SJSA1 (cell line): ENCODE measurements around the gene KIF26B. TPM values are rescaled to one million over a fixed set of nuclear protein-coding genes. Genes with fewer than 3 reads are reported as not detected.
A peak's percentile ranks its signal among the peaks of the same experiment; 100 is the strongest.

Source experiments
- DNase-seq, 2 experiments: peaks; one replicate each; pipeline ENCODE4 v3.0.0-alpha.2; 2015 to 2020; ENCODE audit warnings: low spot score in 2 of 2, low read depth in 1 of 2
- H3K27ac ChIP-seq: fragments of 250-450 bp; sonication (Bioruptor Pico); 2 replicates; pipeline ENCODE4 v1.5.1; 2020; ENCODE audit warnings: mild to moderate bottlenecking, moderate library complexity
- H3K27me3 ChIP-seq: fragments of 250-450 bp; sonication (Bioruptor Pico); replicated peaks from 2 replicates; pipeline ENCODE4 v1.5.1; 2020; ENCODE audit warnings: mild to moderate bottlenecking, moderate library complexity
- H3K36me3 ChIP-seq: fragments of 250-450 bp; sonication (Bioruptor Pico); 2 replicates; pipeline ENCODE4 v1.5.1; 2020; ENCODE audit warnings: mild to moderate bottlenecking
- H3K4me1 ChIP-seq: fragments of 250-450 bp; sonication (Bioruptor Pico); replicated peaks from 2 replicates; pipeline ENCODE4 v1.6.1; 2021; ENCODE audit warnings: mild to moderate bottlenecking
- H3K4me3 ChIP-seq: fragments of 250-450 bp; sonication (Bioruptor Pico); 2 replicates; pipeline ENCODE4 v1.5.1; 2020; ENCODE audit warnings: mild to moderate bottlenecking
- H3K9me3 ChIP-seq: fragments of 250-450 bp; sonication (Bioruptor Pico); replicated peaks from 2 replicates; pipeline ENCODE4 v1.5.1; 2020; ENCODE audit warnings: mild to moderate bottlenecking
- total RNA-seq: library from RNA; depleted of rRNA; stranded (reverse); fragments of >200 nt; shearing (Covaris generic); gene quantifications from 2 replicates; pipeline ENCODE4 v1.2.3, GENCODE V29; 2014

Gene KIF26B
- total RNA-seq, 1 experiment from 2014 or later, result 5.9 TPM

- Histone ChIP-seq H3K9me3 (0 out of 2 replicates have a peak, but pooled peaks cover 3% of the 10 kb centered on the region), H3K36me3 (no peaks in the 10 kb centered on the region), H3K27ac (no peak overlapping the region), H3K27me3 (no peaks in the 10 kb centered on the region), H3K4me3 (no peak overlapping the region), H3K4me1 (peaks cover 29% of the 10 kb centered on the region)
- no peak for DNase-seq
These were observed 105.5 kb downstream of the KIF26B start for GRCh38 chr1:245260110-245260882.

DNA sequence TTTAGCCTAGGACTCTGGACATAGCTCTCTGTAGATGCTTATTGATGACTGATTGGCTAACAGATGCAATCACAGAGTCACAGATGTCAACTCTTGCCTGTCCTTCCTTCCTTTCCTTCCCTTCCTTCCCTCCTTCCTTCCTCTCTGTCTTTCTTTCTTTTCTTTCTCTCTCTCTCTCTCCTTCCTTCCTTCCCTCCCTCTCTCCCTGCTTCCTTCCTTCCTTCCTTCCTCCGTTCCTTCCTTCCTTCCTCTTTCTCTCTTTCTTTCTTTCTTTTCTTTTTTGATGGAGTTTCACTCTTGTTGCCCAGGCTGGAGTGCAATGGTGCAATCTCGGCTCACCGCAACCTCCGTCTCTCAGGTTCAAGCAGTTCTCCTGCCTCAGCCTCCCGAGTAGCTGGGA, 106.1 kb downstream of the KIF26B start:
- no peaks in the 10 kb centered on the region for H3K36me3 ChIP-seq
- H3K27ac ChIP-seq, result no peak overlapping the region
- 0 out of 2 replicates have a peak, but pooled peaks cover 2% of the 10 kb centered on the region for H3K9me3 ChIP-seq
- H3K4me3 ChIP-seq, result no peak overlapping the region
- no peaks in the 10 kb centered on the region for H3K27me3 ChIP-seq
- peaks cover 29% of the 10 kb centered on the region for H3K4me1 ChIP-seq
- DNase-seq, result no peak

DNA sequence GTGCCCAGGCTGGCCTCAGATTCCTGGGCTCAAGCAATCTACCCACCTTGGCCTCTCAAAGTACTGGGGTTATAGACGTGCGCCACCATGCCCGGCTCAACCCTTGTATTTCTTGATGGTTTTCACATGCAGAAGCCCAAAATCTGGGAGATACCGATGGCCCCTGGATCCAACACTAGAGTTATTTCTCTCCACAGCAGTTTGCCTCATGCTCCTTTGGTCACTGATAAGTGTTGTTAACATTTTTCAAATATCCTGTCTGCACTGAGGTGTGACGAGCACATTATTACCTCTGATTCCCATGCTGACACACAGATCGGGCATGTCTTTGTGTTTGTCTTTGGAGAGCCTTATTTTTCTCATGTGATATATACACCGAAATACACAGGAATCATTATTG, 107.0 kb downstream of the KIF26B start:
- peaks cover 29% of the 10 kb centered on the region for H3K4me1 ChIP-seq
- no peak overlapping the region for H3K4me3 ChIP-seq
- no peaks in the 10 kb centered on the region for H3K9me3 ChIP-seq
- H3K27ac ChIP-seq, result peak overlapping the region; percentile 38; the same call in 1 of the 2 replicates
- no peak for DNase-seq
- H3K36me3 ChIP-seq, result no peaks in the 10 kb centered on the region
- no peaks in the 10 kb centered on the region for H3K27me3 ChIP-seq

- peaks cover 33% of the 10 kb centered on the region for H3K4me1 ChIP-seq
- DNase-seq, result no peak
- H3K9me3 ChIP-seq, result no peaks in the 10 kb centered on the region
- no peaks in the 10 kb centered on the region for H3K27me3 ChIP-seq
- peak overlapping the region; percentile 25; the same call in 1 of the 2 replicates for H3K27ac ChIP-seq
- no peak overlapping the region for H3K4me3 ChIP-seq
- no peaks in the 10 kb centered on the region for H3K36me3 ChIP-seq
These were observed 108.8 kb downstream of the KIF26B start for GRCh38 chr1:245263529-245264095.

GRCh38 chr1:245264226-245264625, 109.4 kb downstream of the KIF26B start:
- Histone ChIP-seq H3K27ac (peak overlapping the region; percentile 25; the same call in 1 of the 2 replicates), H3K27me3 (no peaks in the 10 kb centered on the region), H3K9me3 (no peaks in the 10 kb centered on the region), H3K4me1 (peaks cover 33% of the 10 kb centered on the region), H3K4me3 (no peak overlapping the region), H3K36me3 (no peaks in the 10 kb centered on the region)
- no peak for DNase-seq

GRCh38 chr1:245266105-245266504, 111.3 kb downstream of the KIF26B start:
- Histone ChIP-seq H3K27ac (no peak overlapping the region), H3K9me3 (peaks cover 2% of the 10 kb centered on the region; the same call in 1 of the 2 replicates), H3K27me3 (no peaks in the 10 kb centered on the region), H3K4me3 (no peak overlapping the region), H3K4me1 (peaks cover 33% of the 10 kb centered on the region), H3K36me3 (no peaks in the 10 kb centered on the region)
- no peak for DNase-seq

- no peak for DNase-seq
- Histone ChIP-seq H3K27ac (no peak overlapping the region), H3K4me1 (peaks cover 8% of the 10 kb centered on the region; the same call in 1 of the 2 replicates), H3K27me3 (no peaks in the 10 kb centered on the region), H3K36me3 (no peaks in the 10 kb centered on the region), H3K9me3 (peaks cover 2% of the 10 kb centered on the region; the same call in 1 of the 2 replicates), H3K4me3 (no peak overlapping the region)
These were observed 115.3 kb downstream of the KIF26B start for GRCh38 chr1:245270063-245270462.

GRCh38 chr1:245270972-245271371, 116.2 kb downstream of the KIF26B start:
- H3K9me3 ChIP-seq, result peaks cover 2% of the 10 kb centered on the region; the same call in 1 of the 2 replicates
- no peaks in the 10 kb centered on the region for H3K27me3 ChIP-seq
- no peak for DNase-seq
- H3K27ac ChIP-seq, result no peak overlapping the region
- H3K36me3 ChIP-seq, result no peaks in the 10 kb centered on the region
- H3K4me3 ChIP-seq, result no peak overlapping the region
- peaks cover 8% of the 10 kb centered on the region; the same call in 1 of the 2 replicates for H3K4me1 ChIP-seq

DNA sequence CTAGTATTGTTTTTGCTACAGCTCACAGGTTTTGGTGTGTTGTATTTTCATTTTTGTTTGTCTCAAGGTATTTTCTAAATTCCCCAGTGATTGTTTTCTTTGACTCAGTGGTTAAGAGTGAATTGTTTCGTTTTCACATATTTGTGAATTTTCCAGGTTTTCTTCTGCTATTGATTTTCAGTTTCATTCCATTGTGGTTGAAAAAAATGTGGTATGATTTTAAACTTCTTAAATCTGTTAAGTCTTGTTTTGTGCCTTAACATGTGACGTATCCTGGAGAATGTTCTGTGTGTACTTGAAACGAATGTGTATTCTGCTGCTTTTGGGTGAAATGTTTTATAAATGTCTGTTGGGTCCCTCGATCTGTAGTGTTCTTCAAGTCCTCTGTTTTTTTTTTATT, 117.9 kb downstream of the KIF26B start:
- peaks cover 2% of the 10 kb centered on the region; the same call in 1 of the 2 replicates for H3K9me3 ChIP-seq
- H3K4me3 ChIP-seq, result no peak overlapping the region
- no peaks in the 10 kb centered on the region for H3K27me3 ChIP-seq
- no peaks in the 10 kb centered on the region for H3K36me3 ChIP-seq
- no peak for DNase-seq
- H3K4me1 ChIP-seq, result peaks cover 14% of the 10 kb centered on the region; the same call in 1 of the 2 replicates
- no peak overlapping the region for H3K27ac ChIP-seq

DNA sequence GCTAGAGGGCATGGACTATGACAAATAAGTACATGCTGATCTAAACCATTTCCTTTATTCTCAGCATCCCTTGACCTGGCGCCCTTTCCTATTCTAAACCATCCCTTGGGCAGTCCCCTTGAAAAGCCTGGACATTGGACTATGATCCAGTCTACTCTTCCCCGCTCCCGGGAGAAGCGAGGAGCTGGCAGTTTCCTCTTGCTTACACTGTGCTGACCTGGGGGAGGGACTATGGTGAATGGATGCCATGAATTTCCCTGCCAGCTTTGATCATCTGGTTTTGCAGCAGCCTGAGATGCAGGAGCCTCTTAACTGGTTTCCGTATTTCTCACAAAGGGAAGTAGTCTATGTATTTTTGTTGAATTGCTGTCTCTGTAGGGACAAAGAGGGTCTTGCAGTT, 121.7 kb downstream of the KIF26B start:
- no peak overlapping the region for H3K4me3 ChIP-seq
- H3K36me3 ChIP-seq, result no peaks in the 10 kb centered on the region
- DNase-seq, result no peak
- H3K27ac ChIP-seq, result no peak overlapping the region
- no peaks in the 10 kb centered on the region for H3K27me3 ChIP-seq
- peaks cover 14% of the 10 kb centered on the region; the same call in 1 of the 2 replicates for H3K4me1 ChIP-seq
- no peaks in the 10 kb centered on the region for H3K9me3 ChIP-seq

GRCh38 chr1:245277276-245277675, 122.5 kb downstream of the KIF26B start:
- no peaks in the 10 kb centered on the region for H3K9me3 ChIP-seq
- no peak overlapping the region for H3K4me3 ChIP-seq
- no peaks in the 10 kb centered on the region for H3K36me3 ChIP-seq
- H3K27me3 ChIP-seq, result no peaks in the 10 kb centered on the region
- no peak for DNase-seq
- H3K27ac ChIP-seq, result no peak overlapping the region
- H3K4me1 ChIP-seq, result peaks cover 14% of the 10 kb centered on the region; the same call in 1 of the 2 replicates

- H3K27me3 ChIP-seq, result no peaks in the 10 kb centered on the region
- DNase-seq, result no peak
- H3K9me3 ChIP-seq, result no peaks in the 10 kb centered on the region
- H3K27ac ChIP-seq, result no peak overlapping the region
- no peak overlapping the region for H3K4me3 ChIP-seq
- H3K36me3 ChIP-seq, result no peaks in the 10 kb centered on the region
- peaks cover 10% of the 10 kb centered on the region; the same call in 1 of the 2 replicates for H3K4me1 ChIP-seq
These were observed 124.1 kb downstream of the KIF26B start for GRCh38 chr1:245278846-245279245.

DNA sequence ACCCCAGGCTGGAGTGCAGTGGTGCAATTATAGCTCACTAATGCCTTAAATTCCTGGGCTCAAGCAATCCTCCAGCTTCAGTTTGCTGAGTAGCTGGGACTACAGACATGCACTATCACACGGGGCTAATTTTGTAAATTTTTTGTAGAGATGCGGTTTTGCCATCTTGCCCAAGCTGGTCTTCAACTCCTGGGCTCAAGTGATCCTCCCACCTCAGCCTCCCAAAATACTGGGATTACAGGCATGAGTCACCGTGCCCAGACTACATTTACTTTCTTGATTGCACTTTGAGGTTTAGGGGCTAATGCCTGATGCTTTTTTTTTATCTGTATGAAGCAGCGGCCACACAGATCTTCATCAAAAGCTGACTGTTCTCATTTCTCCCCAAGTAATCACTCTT, 124.6 kb downstream of the KIF26B start:
- DNase-seq, result no peak
- Histone ChIP-seq H3K27ac (no peak overlapping the region), H3K4me3 (no peak overlapping the region), H3K4me1 (peaks cover 10% of the 10 kb centered on the region; the same call in 1 of the 2 replicates), H3K9me3 (no peaks in the 10 kb centered on the region), H3K27me3 (no peaks in the 10 kb centered on the region), H3K36me3 (no peaks in the 10 kb centered on the region)

- DNase-seq, result no peak
- H3K4me1 ChIP-seq, result no peaks in the 10 kb centered on the region
- H3K27me3 ChIP-seq, result no peaks in the 10 kb centered on the region
- H3K36me3 ChIP-seq, result no peaks in the 10 kb centered on the region
- no peaks in the 10 kb centered on the region for H3K9me3 ChIP-seq
- H3K27ac ChIP-seq, result no peak overlapping the region
- no peak overlapping the region for H3K4me3 ChIP-seq
These were observed 128.2 kb downstream of the KIF26B start for GRCh38 chr1:245283001-245283400.
